D721Med (cell line): ENCODE results near the gene SLC39A7.

Experiments
- DNase-seq: peaks from one replicate; pipeline ENCODE4 v3.0.0; 2011; ENCODE audit warnings: low spot score; ENCODE audit not compliant: insufficient read length
- FAIRE-seq: peaks from 2 replicates; lab custom pipeline; 2011; peaks lifted over from hg19 to GRCh38; lab: Jason Lieb, UNC
- TF ChIP-seq, protein P1 (sequence below): IDR thresholded peaks from 2 replicates; pipeline ENCODE4 v1.5.1; 2012; ENCODE audit warnings: mild to moderate bottlenecking, control low read depth; ENCODE audit not compliant: insufficient read depth; ENCODE audit errors: missing control alignments

Gene SLC39A7

DNA sequence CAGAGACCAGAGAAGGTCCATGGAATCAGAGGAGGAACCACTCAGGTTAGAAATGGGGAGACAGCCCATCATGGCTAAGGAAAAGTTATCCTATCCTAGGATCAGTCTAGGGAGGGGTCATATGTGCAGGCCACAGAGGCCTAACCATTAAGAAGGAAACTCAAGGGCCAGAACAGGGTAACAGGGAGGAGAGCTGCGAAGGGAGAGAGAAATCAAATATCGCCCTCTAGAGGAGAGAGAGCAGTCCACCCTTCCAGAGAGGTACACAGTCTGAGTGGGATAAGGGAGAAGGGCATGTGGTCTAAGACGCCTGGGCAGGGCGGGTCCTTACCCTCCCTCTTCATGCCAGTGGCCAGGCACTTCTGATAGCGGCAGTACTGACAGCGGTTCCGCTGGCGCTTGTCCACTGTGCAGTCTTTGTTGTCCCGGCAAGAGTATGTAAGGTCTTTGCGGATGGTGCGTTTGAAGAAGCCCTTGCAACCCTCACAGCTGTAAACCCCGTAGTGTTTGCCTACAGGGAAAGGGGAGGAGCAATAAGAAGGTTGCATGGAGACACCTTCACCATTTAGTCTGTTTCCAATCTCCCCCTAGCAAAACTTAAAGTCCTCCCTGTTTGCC lies 3.1 kb upstream of the SLC39A7 start:
- TF ChIP-seq, protein P1, sequence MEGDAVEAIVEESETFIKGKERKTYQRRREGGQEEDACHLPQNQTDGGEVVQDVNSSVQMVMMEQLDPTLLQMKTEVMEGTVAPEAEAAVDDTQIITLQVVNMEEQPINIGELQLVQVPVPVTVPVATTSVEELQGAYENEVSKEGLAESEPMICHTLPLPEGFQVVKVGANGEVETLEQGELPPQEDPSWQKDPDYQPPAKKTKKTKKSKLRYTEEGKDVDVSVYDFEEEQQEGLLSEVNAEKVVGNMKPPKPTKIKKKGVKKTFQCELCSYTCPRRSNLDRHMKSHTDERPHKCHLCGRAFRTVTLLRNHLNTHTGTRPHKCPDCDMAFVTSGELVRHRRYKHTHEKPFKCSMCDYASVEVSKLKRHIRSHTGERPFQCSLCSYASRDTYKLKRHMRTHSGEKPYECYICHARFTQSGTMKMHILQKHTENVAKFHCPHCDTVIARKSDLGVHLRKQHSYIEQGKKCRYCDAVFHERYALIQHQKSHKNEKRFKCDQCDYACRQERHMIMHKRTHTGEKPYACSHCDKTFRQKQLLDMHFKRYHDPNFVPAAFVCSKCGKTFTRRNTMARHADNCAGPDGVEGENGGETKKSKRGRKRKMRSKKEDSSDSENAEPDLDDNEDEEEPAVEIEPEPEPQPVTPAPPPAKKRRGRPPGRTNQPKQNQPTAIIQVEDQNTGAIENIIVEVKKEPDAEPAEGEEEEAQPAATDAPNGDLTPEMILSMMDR: peak; percentile 67
- FAIRE-seq: no peak
- DNase-seq: peak; percentile 83

DNA sequence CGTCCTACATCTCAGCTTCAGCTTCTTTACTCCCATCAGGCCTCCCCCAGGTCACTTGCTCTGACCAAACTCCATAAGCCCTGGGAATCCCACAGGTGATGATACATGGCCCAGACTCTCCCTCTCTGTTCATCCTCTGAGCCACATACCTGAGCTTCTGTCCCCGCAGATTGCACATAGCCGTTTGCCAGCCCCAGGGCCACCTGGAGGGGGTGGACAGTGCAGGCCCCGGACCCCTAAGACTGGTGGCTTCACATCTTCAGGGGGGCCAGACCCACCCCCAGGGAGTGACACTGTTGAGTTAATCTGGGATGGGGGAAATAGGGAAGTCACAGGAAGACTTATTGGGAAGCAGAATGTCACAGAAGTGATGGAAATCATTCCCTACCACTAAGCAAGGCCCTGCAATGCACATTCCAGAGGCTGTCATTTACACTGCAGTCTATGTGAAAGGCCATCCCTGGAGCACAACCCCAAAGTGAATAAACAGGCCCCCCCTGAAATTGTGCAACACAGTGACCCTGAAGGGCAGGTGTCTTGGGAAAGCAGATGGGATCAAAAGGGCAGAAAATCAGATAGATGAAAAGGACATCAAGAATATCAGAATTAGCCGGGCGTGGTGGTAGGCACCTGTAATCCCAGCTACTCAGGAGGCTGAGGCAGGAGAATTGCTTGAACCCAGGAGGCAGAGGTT lies 2.4 kb upstream of the SLC39A7 start:
- FAIRE-seq (no peak), DNase-seq (no peak)
- TF ChIP-seq, protein P1: no peak

DNA sequence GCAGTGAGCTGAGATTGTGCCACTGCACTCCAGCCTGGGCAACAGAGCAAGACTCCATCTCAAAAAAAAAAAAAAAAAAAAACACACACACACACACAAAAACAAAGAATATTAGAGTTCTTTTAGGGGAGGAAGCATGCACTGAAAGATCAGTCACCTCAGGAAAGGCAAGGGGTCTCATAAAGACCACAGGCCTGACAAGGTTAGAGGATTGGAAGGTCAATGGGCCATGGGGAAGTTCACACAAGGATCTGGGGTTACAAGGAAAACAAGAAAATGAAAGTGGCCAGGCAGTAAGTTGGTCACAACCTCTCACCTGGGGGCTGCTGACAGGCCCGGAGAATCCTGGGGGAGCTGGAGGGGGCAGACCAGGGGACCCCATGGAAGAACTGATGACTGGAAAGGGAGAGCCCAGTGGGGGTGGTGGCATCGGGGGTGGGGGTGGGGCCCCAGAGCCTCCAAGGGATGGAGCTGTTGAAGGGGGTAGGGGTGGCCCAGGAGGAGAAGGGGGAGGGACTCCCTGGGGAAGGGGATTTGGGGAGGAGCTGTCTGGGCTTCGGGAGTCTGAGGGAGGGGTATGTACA lies 1.7 kb upstream of the SLC39A7 start:
- TF ChIP-seq, protein P1: no peak
- FAIRE-seq (no peak), DNase-seq (no peak)

DNA sequence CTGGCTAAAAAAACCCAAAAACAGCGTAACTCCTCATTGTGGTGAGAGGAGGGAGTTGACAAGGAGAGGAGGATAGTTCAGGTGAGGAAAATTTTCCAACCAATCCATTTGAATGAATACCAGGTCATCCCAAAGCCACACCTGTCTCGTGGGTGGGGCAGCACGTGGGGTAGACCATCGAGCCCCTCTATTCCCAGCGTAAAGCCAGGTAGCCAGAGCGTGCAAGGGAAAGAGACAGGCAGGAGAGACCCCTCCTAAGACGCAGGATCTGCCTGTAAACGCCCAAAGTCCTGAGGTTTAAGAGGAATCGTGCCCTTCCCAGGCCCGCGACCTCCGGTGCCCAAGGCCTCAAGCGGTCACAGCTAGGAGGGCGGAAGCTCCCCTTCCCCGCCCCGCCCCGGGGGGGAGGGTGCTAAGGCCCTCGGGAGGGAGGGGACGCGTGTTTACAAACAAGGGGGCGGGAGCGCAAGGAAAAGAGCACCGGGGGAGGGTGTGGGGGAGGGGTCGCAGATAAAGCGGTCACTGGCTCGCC lies 914 bp upstream of the SLC39A7 start:
- TF ChIP-seq, protein P1: no peak
- DNase-seq (peak; percentile 89), FAIRE-seq (no peak)

DNA sequence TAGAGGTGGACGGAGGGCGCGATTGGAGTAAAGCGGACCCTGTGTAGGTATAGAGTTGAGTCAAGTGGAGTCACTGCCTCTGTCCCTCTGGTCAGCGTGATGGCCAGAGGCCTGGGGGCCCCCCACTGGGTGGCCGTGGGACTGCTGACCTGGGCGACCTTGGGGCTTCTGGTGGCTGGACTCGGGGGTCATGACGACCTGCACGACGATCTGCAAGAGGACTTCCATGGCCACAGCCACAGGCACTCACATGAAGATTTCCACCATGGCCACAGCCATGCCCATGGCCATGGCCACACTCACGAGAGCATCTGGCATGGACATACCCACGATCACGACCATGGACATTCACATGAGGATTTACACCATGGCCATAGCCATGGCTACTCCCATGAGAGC lies 479 bp downstream of the SLC39A7 start:
- TF ChIP-seq, protein P1: no peak
- DNase-seq (no peak), FAIRE-seq (no peak)

DNA sequence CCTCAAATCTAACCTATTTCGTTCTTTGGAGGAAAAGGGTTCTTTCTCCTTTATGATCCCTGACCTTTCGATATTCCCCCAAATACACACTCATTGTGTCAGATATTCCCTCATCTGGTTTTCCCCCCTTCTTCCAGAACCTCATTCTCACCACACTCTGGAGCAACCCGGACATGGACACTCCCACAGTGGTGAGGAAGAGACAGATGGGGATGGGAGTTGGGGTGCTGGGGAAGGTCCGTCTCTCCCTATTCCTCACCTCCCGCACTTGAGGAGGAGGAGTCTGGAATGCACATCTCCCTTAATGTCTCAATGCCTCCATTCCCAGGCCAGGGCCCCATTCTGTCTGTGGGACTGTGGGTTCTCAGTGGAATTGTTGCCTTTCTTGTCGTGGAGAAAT lies 1.3 kb downstream of the SLC39A7 start:
- FAIRE-seq (no peak), DNase-seq (no peak)
- TF ChIP-seq, protein P1: no peak

DNA sequence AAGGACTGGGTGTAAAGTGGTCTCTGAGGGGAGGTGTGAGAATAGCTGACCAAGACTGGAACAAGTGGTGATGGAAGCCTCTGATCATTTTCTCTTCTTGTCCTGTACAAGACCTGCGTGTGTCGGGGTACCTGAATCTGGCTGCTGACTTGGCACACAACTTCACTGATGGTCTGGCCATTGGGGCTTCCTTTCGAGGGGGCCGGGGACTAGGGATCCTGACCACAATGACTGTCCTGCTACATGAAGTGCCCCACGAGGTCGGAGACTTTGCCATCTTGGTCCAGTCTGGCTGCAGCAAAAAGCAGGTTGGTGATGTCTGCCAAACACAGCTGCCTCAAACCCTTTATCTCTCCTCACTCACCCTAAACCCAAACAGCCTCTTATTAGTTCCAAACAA lies 2.1 kb downstream of the SLC39A7 start:
- TF ChIP-seq, protein P1: no peak
- DNase-seq (no peak), FAIRE-seq (no peak)
